Left ventricle myocardium inferior (tissue), 1 donor: Measurements from ENCODE around the gene RHCG. TPM values are rescaled to one million over a fixed set of nuclear protein-coding genes. Genes with fewer than 3 reads are reported as not detected.

ENCODE experiments used
- DNase-seq: peaks from one replicate; pipeline ENCODE4 v3.0.0-alpha.2; 2020
- H3K27ac ChIP-seq: fragments of 200-600 bp; replicated peaks from 2 replicates; pipeline ENCODE4 v1.8.0; 2021
- H3K27me3 ChIP-seq: fragments of 200-600 bp; 2 replicates; pipeline ENCODE4 v1.8.0; 2021; ENCODE audit warnings: low read depth
- H3K36me3 ChIP-seq: fragments of 200-600 bp; 2 replicates; pipeline ENCODE4 v1.8.0; 2021
- H3K4me1 ChIP-seq: fragments of 200-600 bp; 2 replicates; pipeline ENCODE4 v1.8.0; 2021
- H3K4me3 ChIP-seq: fragments of 200-600 bp; 2 replicates; pipeline ENCODE4 v1.8.0; 2021; ENCODE audit warnings: mild to moderate bottlenecking, moderate library complexity
- H3K9me3 ChIP-seq: fragments of 200-600 bp; replicated peaks from 2 replicates; pipeline ENCODE4 v1.8.0; 2021
- CTCF ChIP-seq: fragments of 200-600 bp; IDR thresholded peaks from 2 replicates; pipeline ENCODE4 v1.8.0; 2021; ENCODE audit warnings: antibody characterized with exemption, mild to moderate bottlenecking, borderline replicate concordance
- intact Hi-C: fragments of 100-400 bp; cut with micrococcal nuclease; formaldehyde crosslinking; loops from one replicate; pipeline ENCODE4 v1.11.0; 2022
- total RNA-seq: library from RNA; stranded (reverse); fragmentation: NEBNext Ultra II Directional; extraction: Animal tissue kit (Norgen Biotek cat#: 25700); gene quantifications from one replicate; pipeline ENCODE4 v1.2.1, GENCODE V29; 2021
- donor health status: DM: no; HTN: yes; CAD: no; lungs with severe emphysema.

Gene RHCG
- total RNA-seq, 1 donor from 2014 or later = 0.22 TPM

GRCh38 chr15:89531796-89532537 lies 35.6 kb upstream of the RHCG start:
- Histone ChIP-seq H3K36me3 (no peaks in the 10 kb centered on the region), H3K9me3 (peaks cover 5% of the 10 kb centered on the region), H3K4me1 (no peaks in the 10 kb centered on the region), H3K4me3 (no peak overlapping the region), H3K27me3 (no peaks in the 10 kb centered on the region), H3K27ac (no peak overlapping the region)
- intact Hi-C loops = no loop called here
- no peak for DNase-seq
- TF ChIP-seq CTCF = no peak

DNA sequence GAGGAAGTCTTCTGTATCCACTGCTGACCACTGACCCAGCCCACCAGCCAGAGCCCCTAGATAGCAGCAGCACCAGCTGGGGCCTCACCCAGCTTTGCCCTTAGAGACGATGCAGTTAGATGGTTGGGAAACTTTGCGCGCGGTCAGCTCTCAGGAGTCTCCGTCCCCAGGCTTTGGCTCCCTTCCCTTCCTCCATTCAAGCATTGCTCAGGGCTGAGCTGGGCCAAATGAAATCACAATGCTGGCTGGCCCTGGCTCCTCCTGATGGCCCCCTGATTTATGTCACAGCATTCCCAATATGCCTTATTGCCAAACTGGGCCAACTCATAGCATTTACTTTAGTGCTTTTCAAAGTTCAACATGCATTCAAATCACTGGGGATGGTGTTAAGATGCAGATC lies 34.6 kb upstream of the RHCG start:
- no peak overlapping the region for H3K27ac ChIP-seq
- H3K27me3 ChIP-seq = peaks cover 6% of the 10 kb centered on the region
- H3K4me1 ChIP-seq = no peaks in the 10 kb centered on the region
- no peaks in the 10 kb centered on the region for H3K36me3 ChIP-seq
- H3K4me3 ChIP-seq = no peak overlapping the region
- TF ChIP-seq CTCF = no peak
- DNase-seq = no peak
- intact Hi-C loops = no loop called here
- peaks cover 5% of the 10 kb centered on the region for H3K9me3 ChIP-seq

DNA sequence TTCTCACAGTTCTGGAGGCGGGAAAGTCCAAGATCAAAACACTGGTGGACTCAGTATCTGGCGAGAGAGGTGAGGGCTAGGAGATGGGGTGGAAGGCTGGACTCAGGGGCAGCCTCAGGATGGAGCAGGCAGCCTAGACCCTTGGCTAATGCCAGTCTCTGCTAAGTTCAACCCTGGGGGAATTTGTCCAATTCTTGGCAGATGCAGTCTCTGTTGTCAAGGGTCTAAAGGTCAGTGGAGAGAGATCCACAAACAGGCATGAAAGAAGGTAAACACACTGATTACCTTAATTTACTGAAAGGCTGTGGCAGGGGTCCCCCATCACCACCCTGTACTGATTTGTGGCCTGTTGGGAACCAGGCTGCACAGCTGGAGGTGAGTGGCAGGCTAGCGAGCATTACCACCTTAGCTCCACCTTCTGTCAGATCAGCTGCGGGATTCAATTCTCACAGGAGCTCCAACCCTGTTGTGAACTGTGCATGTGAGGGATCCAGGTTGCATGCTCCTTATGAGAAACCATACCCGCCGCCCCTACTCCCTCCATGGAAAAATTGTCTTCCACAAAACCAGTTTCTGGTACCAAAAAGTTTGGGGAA lies 32.5 kb upstream of the RHCG start:
- Histone ChIP-seq H3K27me3 (peaks cover 7% of the 10 kb centered on the region), H3K9me3 (peaks cover 5% of the 10 kb centered on the region), H3K27ac (no peak overlapping the region), H3K4me1 (no peaks in the 10 kb centered on the region), H3K4me3 (no peak overlapping the region), H3K36me3 (no peaks in the 10 kb centered on the region)
- no peak for DNase-seq
- intact Hi-C loops = no loop called here
- TF ChIP-seq CTCF = no peak

DNA sequence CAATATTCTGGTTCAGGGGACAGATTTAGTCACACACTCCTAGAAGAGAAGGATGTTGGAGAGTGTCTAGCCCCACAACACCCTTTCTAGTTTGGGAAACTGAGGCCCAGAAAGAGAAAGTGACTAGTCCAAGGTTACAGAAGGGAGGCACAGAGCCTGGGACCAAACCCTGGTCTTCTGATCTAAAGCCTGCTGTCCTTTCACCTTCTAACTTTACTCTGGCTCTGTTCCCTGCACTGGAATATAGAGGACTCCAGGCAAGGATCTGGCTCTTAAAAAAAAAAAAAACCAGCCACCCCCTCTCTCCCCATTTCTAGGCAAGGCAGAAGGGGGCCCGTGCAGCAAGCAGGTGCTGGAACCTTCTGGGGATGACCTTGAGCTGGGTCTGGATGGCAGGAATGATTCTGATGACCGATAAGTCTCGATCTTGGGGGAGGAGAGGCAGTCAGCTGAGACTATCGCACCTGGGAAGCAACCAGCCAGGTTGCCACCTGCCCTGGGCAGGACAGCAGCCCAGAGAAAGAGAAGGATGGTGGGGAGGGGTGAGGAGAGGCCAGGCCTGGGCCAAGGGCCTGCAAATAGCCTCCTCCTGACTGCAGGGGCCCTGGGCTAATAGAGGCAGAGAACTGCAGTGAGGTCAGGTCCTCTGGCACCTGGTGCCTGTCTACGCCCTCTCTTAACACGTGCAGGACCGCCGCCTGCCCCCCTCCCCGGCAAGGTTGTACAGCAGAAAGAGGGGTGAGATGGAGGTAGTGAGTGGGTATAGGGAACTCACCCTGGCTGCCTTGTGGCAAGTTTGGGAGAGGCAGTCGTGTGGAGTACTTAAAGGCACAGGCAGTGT lies 30.4 kb upstream of the RHCG start:
- H3K4me1 ChIP-seq = no peaks in the 10 kb centered on the region
- H3K27me3 ChIP-seq = peaks cover 24% of the 10 kb centered on the region
- no peak overlapping the region for H3K4me3 ChIP-seq
- H3K36me3 ChIP-seq = no peaks in the 10 kb centered on the region
- H3K9me3 ChIP-seq = peaks cover 2% of the 10 kb centered on the region
- H3K27ac ChIP-seq = no peak overlapping the region
- no peak for DNase-seq
- no peak for TF ChIP-seq CTCF
- intact Hi-C loops = no loop called here

- no peak overlapping the region for H3K27ac ChIP-seq
- H3K9me3 ChIP-seq = peaks cover 1% of the 10 kb centered on the region
- H3K4me1 ChIP-seq = no peaks in the 10 kb centered on the region
- no peak for DNase-seq
- intact Hi-C loops = no loop called here
- H3K36me3 ChIP-seq = no peaks in the 10 kb centered on the region
- no peak for TF ChIP-seq CTCF
- H3K4me3 ChIP-seq = no peak overlapping the region
- H3K27me3 ChIP-seq = peaks cover 24% of the 10 kb centered on the region
Observed at GRCh38 chr15:89526181-89526580, 29.8 kb upstream of the RHCG start.
